WTC11 (cell line): ENCODE results near the gene CNOT3. TPM values are rescaled to one million over a fixed set of nuclear protein-coding genes. Genes with fewer than 3 reads are reported as not detected.

Experiments
- ATAC-seq: fragments of 200-7000 bp; cut with Tn5 transposase; 2 replicates; pipeline ENCODE4 v1.10.0; 2021; ENCODE audit warnings: mild to moderate bottlenecking, moderate library complexity
- CTCF ChIA-PET: fragments of 300-600 bp; sonication (Branson Sonifier 250); formaldehyde crosslinking; loops from one replicate; lab custom pipeline; 2021; ENCODE audit warnings: antibody characterized with exemption; lab: Charles Lee
- POLR2A ChIA-PET: fragments of 350-600 bp; sonication (Branson Sonifier 250); formaldehyde crosslinking; loops from one replicate; lab custom pipeline; 2021; ENCODE audit warnings: antibody characterized with exemption; lab: Charles Lee
- DNase-seq: peaks from one replicate; pipeline ENCODE4 v3.0.0; 2021; ENCODE audit warnings: low spot score
- H3K27ac Mint-ChIP-seq: 2 replicates; pipeline ENCODE4 v1.8.0; 2021; ENCODE audit warnings: mixed read lengths
- H3K27me3 Mint-ChIP-seq: 2 replicates; pipeline ENCODE4 v1.8.0; 2021; ENCODE audit warnings: low read depth, mild to moderate bottlenecking, moderate library complexity, mixed read lengths
- H3K36me3 Mint-ChIP-seq: 2 replicates; pipeline ENCODE4 v1.8.0; 2021; ENCODE audit warnings: mixed read lengths
- H3K4me1 Mint-ChIP-seq: 2 replicates; pipeline ENCODE4 v1.8.0; 2022; ENCODE audit warnings: mixed read lengths
- H3K4me3 Mint-ChIP-seq: 2 replicates; pipeline ENCODE4 v1.8.0; 2021; ENCODE audit warnings: mild to moderate bottlenecking, moderate library complexity, mixed read lengths
- H3K9me3 Mint-ChIP-seq: 2 replicates; pipeline ENCODE4 v1.8.0; 2021; ENCODE audit warnings: mixed read lengths
- AFF4 ChIP-seq: sonication (generic); formaldehyde crosslinking; IDR thresholded peaks from 2 replicates; pipeline ENCODE4 v1.8.1; 2023; ENCODE audit warnings: mild to moderate bottlenecking, missing genetic modification reagents, borderline replicate concordance
- ATF2 ChIP-seq: sonication (generic); formaldehyde crosslinking; IDR thresholded peaks from 2 replicates; pipeline ENCODE4 v1.8.1; 2022; ENCODE audit warnings: low read depth, missing genetic modification reagents, borderline replicate concordance
- EMX1 ChIP-seq: fragments of 250-450 bp; sonication (Bioruptor Pico); IDR thresholded peaks from 2 replicates; pipeline ENCODE4 v1.8.0; 2021; ENCODE audit warnings: mild to moderate bottlenecking
- ETV6 ChIP-seq: sonication (generic); formaldehyde crosslinking; IDR thresholded peaks from 2 replicates; pipeline ENCODE4 v1.8.1; 2022; ENCODE audit warnings: mild to moderate bottlenecking, missing genetic modification reagents
- FOXP1 ChIP-seq: sonication (generic); formaldehyde crosslinking; IDR thresholded peaks from 2 replicates; pipeline ENCODE4 v1.8.0; 2022; ENCODE audit warnings: missing genetic modification reagents, mild to moderate bottlenecking, moderate library complexity, borderline replicate concordance
- HMGA2 ChIP-seq: fragments of 250-450 bp; sonication (Bioruptor Pico); IDR thresholded peaks from 2 replicates; pipeline ENCODE4 v1.4.0; 2021; ENCODE audit warnings: mild to moderate bottlenecking, moderate library complexity
- NR1H2 ChIP-seq: sonication (generic); formaldehyde crosslinking; IDR thresholded peaks from 2 replicates; pipeline ENCODE4 v1.9.0; 2021; ENCODE audit warnings: mild to moderate bottlenecking, moderate library complexity, missing genetic modification reagents
- NR3C1 ChIP-seq: sonication (generic); formaldehyde crosslinking; conservative IDR thresholded peaks from 2 replicates; pipeline ENCODE4 v1.8.1; 2023; ENCODE audit warnings: low read depth, mild to moderate bottlenecking, missing genetic modification reagents
- OVOL2 ChIP-seq: fragments of 250-450 bp; sonication (Bioruptor Pico); IDR thresholded peaks from 2 replicates; pipeline ENCODE4 v1.9.0; 2021; ENCODE audit warnings: mild to moderate bottlenecking, borderline replicate concordance
- PRRX2 ChIP-seq: fragments of 250-450 bp; sonication (Bioruptor Pico); IDR thresholded peaks from 2 replicates; pipeline ENCODE4 v1.8.0; 2021; ENCODE audit warnings: mild to moderate bottlenecking
- RELA ChIP-seq: sonication (generic); formaldehyde crosslinking; IDR thresholded peaks from 2 replicates; pipeline ENCODE4 v1.8.1; 2022; ENCODE audit warnings: missing genetic modification reagents, mild to moderate bottlenecking, borderline replicate concordance
- SOX15 ChIP-seq: fragments of 250-450 bp; sonication (Bioruptor Pico); IDR thresholded peaks from 2 replicates; pipeline ENCODE4 v1.9.0; 2021; ENCODE audit warnings: mild to moderate bottlenecking
- STAT6 ChIP-seq: sonication (generic); formaldehyde crosslinking; conservative IDR thresholded peaks from 2 replicates; pipeline ENCODE4 v1.8.1; 2023; ENCODE audit warnings: mild to moderate bottlenecking, low read depth, missing genetic modification reagents, moderate library complexity
- TEAD1 ChIP-seq: sonication (generic); formaldehyde crosslinking; IDR thresholded peaks from 2 replicates; pipeline ENCODE4 v1.8.0; 2022; ENCODE audit warnings: mild to moderate bottlenecking, missing genetic modification reagents
- TEAD4 ChIP-seq: sonication (generic); formaldehyde crosslinking; IDR thresholded peaks from 2 replicates; pipeline ENCODE4 v1.8.0; 2022; ENCODE audit warnings: mild to moderate bottlenecking, missing genetic modification reagents
- ZBTB21 ChIP-seq: sonication (generic); formaldehyde crosslinking; IDR thresholded peaks from 2 replicates; pipeline ENCODE4 v1.8.1; 2023; ENCODE audit warnings: mild to moderate bottlenecking, missing genetic modification reagents, borderline replicate concordance
- ZNF219 ChIP-seq: sonication (generic); formaldehyde crosslinking; IDR thresholded peaks from 2 replicates; pipeline ENCODE4 v1.8.0; 2023; ENCODE audit warnings: missing genetic modification reagents, mild to moderate bottlenecking, borderline replicate concordance
- ZNF396 ChIP-seq: fragments of 250-450 bp; sonication (Bioruptor Pico); IDR thresholded peaks from 2 replicates; pipeline ENCODE4 v1.8.0; 2021; ENCODE audit warnings: mild to moderate bottlenecking, moderate library complexity, borderline replicate concordance
- ZNF671 ChIP-seq: fragments of 250-450 bp; sonication (Bioruptor Pico); IDR thresholded peaks from 2 replicates; pipeline ENCODE4 v1.8.0; 2021; ENCODE audit warnings: mild to moderate bottlenecking
- total RNA-seq: library from RNA; stranded (reverse); gene quantifications from 3 replicates; pipeline ENCODE4 v1.2.3, GENCODE V29; 2021
- TF ChIP-seq, protein P1 (sequence below): sonication (generic); formaldehyde crosslinking; conservative IDR thresholded peaks from 2 replicates; pipeline ENCODE4 v1.8.1; 2022; ENCODE audit warnings: mild to moderate bottlenecking, missing genetic modification reagents
- TF ChIP-seq, protein P2 (sequence below): sonication (generic); formaldehyde crosslinking; IDR thresholded peaks from 2 replicates; pipeline ENCODE4 v1.8.1; 2023; ENCODE audit warnings: mild to moderate bottlenecking, missing genetic modification reagents, moderate library complexity

Gene CNOT3
- total RNA-seq, 1 experiment from 2014 or later, result 93.3 TPM

DNA sequence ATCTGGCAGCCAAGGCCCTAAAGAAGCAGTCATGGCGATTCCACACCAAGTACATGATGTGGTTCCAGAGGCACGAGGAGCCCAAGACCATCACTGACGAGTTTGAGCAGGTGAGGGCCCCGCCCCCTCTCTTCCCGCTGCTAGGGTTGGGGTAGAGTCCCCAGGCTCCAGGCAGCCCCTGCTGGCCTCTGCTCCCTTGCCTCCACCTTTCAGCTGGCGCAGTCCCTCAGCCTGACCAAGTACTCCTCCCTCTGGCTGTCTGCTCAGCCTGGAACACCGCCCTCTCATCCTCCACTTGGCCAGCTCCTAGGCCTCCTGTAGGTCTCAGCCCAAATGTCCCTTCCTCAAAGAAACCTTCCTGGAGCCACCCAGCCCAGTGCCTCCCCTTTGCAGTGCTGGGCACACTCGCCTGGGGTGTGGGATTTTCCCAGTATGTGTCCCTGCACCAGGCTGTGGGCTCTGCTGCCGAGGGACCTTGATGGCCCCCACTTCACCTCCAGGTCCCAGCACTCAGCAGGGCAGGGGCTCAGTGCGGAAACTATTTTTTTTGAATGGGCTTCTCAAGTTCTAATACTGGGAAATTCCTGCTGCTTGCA, 16.3 kb downstream of the CNOT3 start:
- Mint-ChIP-seq H3K4me3 (no peak overlapping the region), H3K27me3 (no peaks in the 10 kb centered on the region), H3K9me3 (no peaks in the 10 kb centered on the region), H3K27ac (no peak overlapping the region; the same call in 1 of the 2 replicates), H3K4me1 (0 out of 2 replicates have a peak, but pooled peaks cover 5% of the 10 kb centered on the region), H3K36me3 (peaks cover 65% of the 10 kb centered on the region)
- ATAC-seq (no peak; the same call in 1 of the 2 replicates), DNase-seq (no peak)
- ChIA-PET CTCF (no interaction called here), POLR2A (no interaction called here)
- TF ChIP-seq STAT6 (CRISPR knock-in tag) (no peak), ZNF396 (CRISPR knock-in tag) (no peak), TEAD1 (no peak), ZBTB21 (CRISPR knock-in tag) (no peak), ZNF671 (CRISPR knock-in tag) (no peak), FOXP1 (no peak), AFF4 (no peak), NR1H2 (CRISPR knock-in tag) (no peak), SOX15 (CRISPR knock-in tag) (no peak), ETV6 (CRISPR knock-in tag) (no peak), RELA (no peak), PRRX2 (CRISPR knock-in tag) (no peak)
- TF ChIP-seq, protein P1, sequence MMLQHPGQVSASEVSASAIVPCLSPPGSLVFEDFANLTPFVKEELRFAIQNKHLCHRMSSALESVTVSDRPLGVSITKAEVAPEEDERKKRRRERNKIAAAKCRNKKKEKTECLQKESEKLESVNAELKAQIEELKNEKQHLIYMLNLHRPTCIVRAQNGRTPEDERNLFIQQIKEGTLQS (CRISPR knock-in tag), result no peak
- TF ChIP-seq, protein P2, sequence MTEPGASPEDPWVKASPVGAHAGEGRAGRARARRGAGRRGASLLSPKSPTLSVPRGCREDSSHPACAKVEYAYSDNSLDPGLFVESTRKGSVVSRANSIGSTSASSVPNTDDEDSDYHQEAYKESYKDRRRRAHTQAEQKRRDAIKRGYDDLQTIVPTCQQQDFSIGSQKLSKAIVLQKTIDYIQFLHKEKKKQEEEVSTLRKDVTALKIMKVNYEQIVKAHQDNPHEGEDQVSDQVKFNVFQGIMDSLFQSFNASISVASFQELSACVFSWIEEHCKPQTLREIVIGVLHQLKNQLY (CRISPR knock-in tag), result no peak

DNA sequence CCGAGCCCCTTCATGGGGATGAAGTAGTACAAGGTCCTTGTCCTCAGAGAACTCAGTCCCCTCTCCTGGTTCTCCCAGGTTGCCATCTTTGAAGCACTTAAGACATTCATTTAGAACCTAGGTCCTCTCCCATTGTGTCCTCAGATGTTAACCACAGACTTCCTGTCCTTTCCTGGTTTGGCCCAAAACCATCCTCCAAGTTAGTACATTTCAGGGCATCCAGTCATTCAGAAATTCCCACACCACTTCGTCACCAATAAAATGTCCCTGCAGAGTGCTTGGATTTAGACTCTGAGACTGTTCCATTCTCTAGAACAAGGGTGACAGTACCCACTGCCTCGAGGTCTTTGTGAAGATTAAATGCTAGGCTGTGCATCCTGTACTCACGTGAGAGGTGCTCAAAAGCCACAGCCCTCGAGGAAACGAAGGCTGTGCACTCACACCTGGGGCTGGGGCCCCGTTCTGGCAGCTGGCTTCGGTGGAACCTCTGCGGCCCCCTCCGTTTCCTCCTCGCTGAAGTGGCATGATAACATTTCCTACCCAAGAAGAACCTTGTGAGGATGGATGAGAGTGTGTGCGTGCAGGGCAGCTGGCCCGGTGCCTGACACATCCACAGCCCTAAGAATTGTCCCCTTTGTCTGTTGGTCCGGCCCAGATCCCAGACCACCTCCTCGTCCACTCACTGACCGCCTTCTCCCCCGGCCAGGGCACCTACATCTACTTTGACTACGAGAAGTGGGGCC, 17.2 kb downstream of the CNOT3 start:
- Mint-ChIP-seq H3K27me3 (no peaks in the 10 kb centered on the region), H3K36me3 (peaks cover 56% of the 10 kb centered on the region), H3K27ac (0 out of 2 replicates have a peak overlapping the region, but pooled peaks have one; percentile 57), H3K4me3 (no peak overlapping the region), H3K9me3 (no peaks in the 10 kb centered on the region), H3K4me1 (0 out of 2 replicates have a peak, but pooled peaks cover 9% of the 10 kb centered on the region)
- DNase-seq (no peak), ATAC-seq (no peak)
- ChIA-PET POLR2A (interaction anchor here (1.3 kb wide), 1 partner anchor 18 kb away, joined by 5 read pairs; the partner anchor contains the start of gene CNOT3), CTCF (no interaction called here)
- TF ChIP-seq AFF4, result no peak
- no peak for TF ChIP-seq OVOL2 (CRISPR knock-in tag)
- TF ChIP-seq HMGA2, result no peak
- no peak for TF ChIP-seq SOX15 (CRISPR knock-in tag)
- TF ChIP-seq EMX1 (CRISPR knock-in tag), result no peak
- no peak for TF ChIP-seq ZNF219
- no peak for TF ChIP-seq NR3C1 (CRISPR knock-in tag)
- TF ChIP-seq TEAD4, result no peak
- no peak for TF ChIP-seq ATF2
- TF ChIP-seq ETV6 (CRISPR knock-in tag), result no peak
